T-helper 2 cell treated with Interferon-gamma antibody and Interleukin-4, amounts not matched to agents 5 μg/mL and 100 μg/mL, for 36 hours (primary cell): ENCODE data around the gene LRRC2.

Experiments
- DNase-seq: peaks from one replicate; pipeline ENCODE4 v3.0.0; 2021; ENCODE audit warnings: low spot score
- H3K27ac Mint-ChIP-seq: one replicate; pipeline ENCODE4 v1.8.0; 2021; ENCODE audit warnings: mild to moderate bottlenecking, mixed read lengths
- H3K27me3 Mint-ChIP-seq: one replicate; pipeline ENCODE4 v1.8.0; 2021; ENCODE audit warnings: low read depth, mixed read lengths
- H3K36me3 Mint-ChIP-seq: one replicate; pipeline ENCODE4 v1.8.0; 2021; ENCODE audit warnings: low read depth, mixed read lengths
- H3K4me1 Mint-ChIP-seq: one replicate; pipeline ENCODE4 v1.8.0; 2021; ENCODE audit warnings: low read depth, mixed read lengths
- H3K4me3 Mint-ChIP-seq: one replicate; pipeline ENCODE4 v1.8.0; 2022; ENCODE audit warnings: mild to moderate bottlenecking, moderate library complexity, mixed read lengths
- H3K9me3 Mint-ChIP-seq: one replicate; pipeline ENCODE4 v1.8.0; 2021; ENCODE audit warnings: mixed read lengths

The LRRC2 gene

GRCh38 chr3:46469680-46470357, 96.3 kb downstream of the LRRC2 start:
- Mint-ChIP-seq H3K9me3 (peaks cover 7% of the 10 kb centered on the region), H3K27me3 (peaks cover 51% of the 10 kb centered on the region), H3K4me1 (no peaks in the 10 kb centered on the region), H3K4me3 (no peak overlapping the region), H3K27ac (no peak overlapping the region), H3K36me3 (no peaks in the 10 kb centered on the region)
- DNase-seq: no peak

DNA sequence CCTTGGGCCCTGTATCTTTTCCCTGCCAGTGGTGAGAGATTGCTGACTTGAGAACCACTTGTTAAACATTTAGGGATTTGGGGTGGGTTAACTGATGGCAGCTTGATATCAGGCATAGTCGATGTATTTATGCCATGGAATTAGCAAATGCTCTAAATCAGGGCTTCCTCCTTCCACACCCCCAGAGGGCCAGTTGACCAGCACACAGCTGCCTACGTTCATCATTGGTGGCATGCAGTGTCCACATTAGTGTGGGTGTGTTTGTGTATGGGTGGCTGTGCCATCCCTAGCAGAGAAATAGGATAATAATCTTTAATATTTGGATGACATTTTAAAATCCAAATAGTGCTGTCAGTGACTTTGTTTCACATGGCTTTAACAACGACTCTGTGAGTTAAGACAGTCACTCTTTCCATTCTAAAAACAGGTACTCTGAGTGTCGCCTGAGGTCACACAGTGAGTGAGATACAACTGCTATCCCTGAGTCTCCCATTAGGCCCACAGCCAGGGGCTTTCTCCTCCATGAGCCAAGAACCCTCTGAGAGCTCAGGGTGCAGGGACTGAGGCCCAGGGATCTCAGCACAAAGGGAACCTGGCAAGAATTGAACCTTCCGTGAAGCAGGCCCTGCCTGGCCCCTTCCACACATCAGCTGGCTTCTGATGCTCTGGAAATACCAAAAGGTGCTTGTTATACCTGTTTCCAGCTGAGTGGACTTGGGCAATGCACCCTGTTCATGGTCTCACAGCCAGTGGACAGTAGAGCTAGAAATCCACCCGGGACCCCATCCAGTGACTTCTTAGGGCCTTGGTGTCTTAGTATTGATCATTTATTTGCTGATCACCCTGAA, 97.1 kb downstream of the LRRC2 start:
- Mint-ChIP-seq H3K27ac (no peak overlapping the region), H3K4me3 (no peak overlapping the region), H3K27me3 (peaks cover 52% of the 10 kb centered on the region), H3K36me3 (no peaks in the 10 kb centered on the region), H3K4me1 (no peaks in the 10 kb centered on the region), H3K9me3 (no peaks in the 10 kb centered on the region)
- no peak for DNase-seq

GRCh38 chr3:46467562-46467961, 98.5 kb downstream of the LRRC2 start:
- H3K4me3 Mint-ChIP-seq: no peak overlapping the region
- H3K4me1 Mint-ChIP-seq: no peaks in the 10 kb centered on the region
- H3K27ac Mint-ChIP-seq: no peak overlapping the region
- H3K36me3 Mint-ChIP-seq: no peaks in the 10 kb centered on the region
- H3K27me3 Mint-ChIP-seq: peaks cover 54% of the 10 kb centered on the region
- H3K9me3 Mint-ChIP-seq: no peaks in the 10 kb centered on the region
- no peak for DNase-seq

DNA sequence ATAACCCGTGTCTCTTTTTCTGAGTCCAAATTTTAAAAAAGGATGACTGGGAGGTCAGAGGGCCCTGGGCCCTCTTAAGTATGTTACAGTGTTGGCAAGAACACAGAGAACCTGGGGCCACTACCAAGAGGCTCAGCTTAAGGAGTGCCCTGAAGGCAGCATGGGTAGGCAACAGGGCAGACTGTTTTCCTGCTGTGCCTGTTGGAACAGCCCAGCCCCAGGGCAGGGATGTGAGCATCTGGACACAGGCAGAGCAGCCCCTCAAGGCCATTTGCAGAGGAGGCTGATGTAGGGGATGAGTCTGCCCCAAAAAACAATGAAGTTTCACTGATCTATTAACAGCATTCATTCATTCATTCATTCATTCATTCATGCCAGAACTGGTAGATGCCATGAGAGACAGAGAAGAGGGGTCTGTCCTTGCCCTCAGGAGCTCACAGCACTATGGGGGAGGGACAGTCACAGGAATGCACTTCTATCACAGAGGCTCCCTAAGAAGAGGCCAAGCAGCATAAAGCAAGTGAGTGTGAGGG, 99.2 kb downstream of the LRRC2 start:
- Mint-ChIP-seq H3K36me3 (no peaks in the 10 kb centered on the region), H3K9me3 (no peaks in the 10 kb centered on the region), H3K27ac (no peak overlapping the region), H3K4me1 (no peaks in the 10 kb centered on the region), H3K4me3 (no peak overlapping the region), H3K27me3 (peaks cover 53% of the 10 kb centered on the region)
- no peak for DNase-seq

DNA sequence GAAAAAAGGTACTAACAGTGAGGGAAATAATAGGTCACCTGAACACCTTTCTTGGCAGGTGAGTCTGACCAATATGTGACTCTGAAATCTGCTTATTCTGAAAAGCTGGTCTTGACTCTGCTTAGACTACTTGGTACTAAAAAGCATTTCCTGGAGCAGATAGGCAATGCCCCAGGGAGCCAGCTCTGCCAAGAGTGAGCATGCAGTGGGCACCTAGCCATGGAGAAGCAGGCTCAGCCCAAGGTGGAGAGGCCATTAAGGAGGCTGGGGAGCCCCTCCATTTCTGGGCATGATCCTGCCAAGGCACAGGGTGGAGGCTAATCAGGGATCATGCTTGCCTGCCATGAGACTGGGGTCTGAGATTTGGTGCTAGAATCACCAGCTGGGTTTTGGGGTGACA, 99.8 kb downstream of the LRRC2 start:
- peaks cover 53% of the 10 kb centered on the region for H3K27me3 Mint-ChIP-seq
- H3K4me1 Mint-ChIP-seq: no peaks in the 10 kb centered on the region
- H3K36me3 Mint-ChIP-seq: no peaks in the 10 kb centered on the region

More for the DNA sequence above, 99.8 kb downstream of the LRRC2 start:
- H3K4me3 Mint-ChIP-seq: no peak overlapping the region
- H3K27ac Mint-ChIP-seq: no peak overlapping the region
- DNase-seq: no peak
- no peaks in the 10 kb centered on the region for H3K9me3 Mint-ChIP-seq
